Ecto neural progenitor cell (in vitro differentiated cells): Measurements from ENCODE around the gene CALR3.
"Not testable (repeated sequence)": the region's sequence is repeated elsewhere in the genome, so short reads cannot be mapped to it uniquely, and the experiment has no call there.

Experiments used
- DNase-seq: peaks from one replicate; pipeline ENCODE4 v3.0.0-alpha.2; 2018; ENCODE audit warnings: low spot score

CALR3 gene

DNA sequence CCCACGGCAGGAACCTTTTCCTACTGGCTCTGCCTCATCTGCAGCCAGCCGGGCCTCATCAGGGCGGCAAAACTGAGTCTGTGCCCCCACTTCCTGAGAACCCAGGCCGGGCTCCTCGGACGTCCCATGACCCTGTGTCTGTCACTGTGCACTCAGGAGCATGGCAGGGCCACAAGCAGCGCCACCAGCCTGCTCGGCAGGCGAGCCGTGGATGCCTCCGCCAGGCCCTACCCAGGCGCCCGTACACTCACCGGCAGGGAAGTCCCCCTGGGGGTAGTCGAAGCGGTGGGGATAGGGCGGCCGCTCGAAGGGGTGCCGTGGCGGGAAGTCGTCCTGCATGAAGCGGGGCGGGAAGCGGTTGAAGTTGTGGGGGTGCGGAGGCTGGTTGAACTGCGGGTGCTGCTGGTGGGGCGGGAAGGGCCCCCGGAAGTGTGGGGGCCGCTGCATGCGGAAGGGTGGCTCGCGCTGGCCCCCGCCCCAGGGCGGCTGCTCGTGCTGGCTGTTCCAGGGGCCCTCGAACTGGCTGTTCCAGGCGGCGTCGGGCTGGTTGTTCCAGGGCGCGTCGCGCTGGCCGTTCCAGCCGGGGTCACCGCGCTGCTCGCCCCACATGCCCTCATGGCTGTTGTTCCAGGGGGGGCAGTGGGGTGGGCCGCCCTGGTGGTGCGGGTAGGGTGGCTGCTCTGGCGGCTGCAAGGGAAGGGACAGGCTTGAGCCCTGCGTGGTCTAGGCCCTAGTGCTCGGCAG lies 29.2 kb upstream of the CALR3 start:
- DNase-seq: no peak

GRCh38 chr19:16522559-16523377 lies 26.8 kb upstream of the CALR3 start:
- DNase-seq: no peak

DNA sequence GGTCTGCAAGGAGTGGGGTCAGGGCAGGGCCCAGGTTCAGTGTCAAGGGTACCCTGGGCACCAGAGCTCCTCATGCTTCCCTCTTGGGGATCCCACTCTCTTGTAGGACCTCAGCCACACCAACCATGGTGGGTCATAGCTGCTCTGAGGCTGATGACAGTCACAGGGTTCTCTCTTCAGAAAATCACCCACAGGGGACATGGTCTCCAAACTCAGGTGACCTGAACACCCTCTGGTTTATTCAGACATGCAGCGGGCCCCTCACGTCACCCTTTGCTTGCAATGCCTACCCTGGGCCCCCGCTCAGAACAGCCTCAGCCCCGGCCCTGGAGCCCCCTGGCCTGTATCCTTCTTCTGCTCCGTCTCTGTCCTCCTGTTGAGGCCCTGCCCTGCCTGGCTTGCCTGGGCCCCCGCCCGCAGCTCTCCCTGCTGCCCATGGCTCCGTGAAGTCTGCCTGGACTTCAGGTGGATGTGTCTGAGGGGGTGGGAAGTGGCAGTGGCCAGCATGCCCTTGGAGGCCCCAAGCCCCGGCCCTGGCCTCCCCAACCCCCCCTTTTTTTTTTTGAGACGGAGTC lies 25.8 kb upstream of the CALR3 start:
- DNase-seq: no peak

- no peak for DNase-seq
These were observed 25.1 kb upstream of the CALR3 start for GRCh38 chr19:16520986-16521624.

- no peak for DNase-seq
These were observed 24.4 kb upstream of the CALR3 start for GRCh38 chr19:16520074-16520973.

GRCh38 chr19:16519230-16519687 lies 23.3 kb upstream of the CALR3 start:
- DNase-seq: no peak

DNA sequence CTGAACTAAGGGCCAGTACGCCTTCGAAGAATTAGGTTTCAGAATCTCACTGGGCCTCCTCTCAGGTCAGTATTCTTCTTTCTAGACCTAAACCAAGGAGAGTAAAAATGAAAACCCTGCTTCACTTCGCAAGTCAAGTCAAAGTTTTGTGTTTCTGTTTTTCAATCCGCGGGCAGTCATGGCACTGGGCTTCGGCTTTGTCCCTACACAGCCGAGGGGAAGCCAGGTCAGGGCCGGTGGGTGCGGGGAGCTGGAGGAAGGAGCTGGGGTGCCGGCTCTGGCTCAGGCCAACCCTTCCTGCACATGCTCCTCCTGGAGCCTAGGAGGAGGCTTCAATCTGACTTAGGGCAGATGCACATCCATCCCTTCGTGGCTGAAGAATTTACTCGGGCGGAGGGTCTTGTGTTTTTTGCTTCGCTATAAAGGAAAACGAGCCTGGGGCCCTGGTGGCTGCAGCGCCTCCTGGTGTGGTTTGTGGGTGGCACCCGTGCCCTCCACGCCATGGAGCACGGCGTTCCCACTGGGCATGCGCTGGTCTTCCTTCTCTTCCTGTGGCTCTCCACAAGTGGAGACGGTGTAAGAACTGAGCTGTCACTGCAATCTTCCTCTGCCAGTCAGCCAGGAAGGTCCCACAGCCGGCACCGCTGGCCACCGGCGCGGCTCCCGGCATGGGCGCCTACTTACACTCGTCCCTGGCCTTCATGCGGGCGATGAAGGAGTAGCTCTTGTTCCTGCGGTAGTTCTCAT lies 22.7 kb upstream of the CALR3 start:
- DNase-seq: no peak

GRCh38 chr19:16518061-16518460 lies 22.1 kb upstream of the CALR3 start:
- DNase-seq: no peak

DNA sequence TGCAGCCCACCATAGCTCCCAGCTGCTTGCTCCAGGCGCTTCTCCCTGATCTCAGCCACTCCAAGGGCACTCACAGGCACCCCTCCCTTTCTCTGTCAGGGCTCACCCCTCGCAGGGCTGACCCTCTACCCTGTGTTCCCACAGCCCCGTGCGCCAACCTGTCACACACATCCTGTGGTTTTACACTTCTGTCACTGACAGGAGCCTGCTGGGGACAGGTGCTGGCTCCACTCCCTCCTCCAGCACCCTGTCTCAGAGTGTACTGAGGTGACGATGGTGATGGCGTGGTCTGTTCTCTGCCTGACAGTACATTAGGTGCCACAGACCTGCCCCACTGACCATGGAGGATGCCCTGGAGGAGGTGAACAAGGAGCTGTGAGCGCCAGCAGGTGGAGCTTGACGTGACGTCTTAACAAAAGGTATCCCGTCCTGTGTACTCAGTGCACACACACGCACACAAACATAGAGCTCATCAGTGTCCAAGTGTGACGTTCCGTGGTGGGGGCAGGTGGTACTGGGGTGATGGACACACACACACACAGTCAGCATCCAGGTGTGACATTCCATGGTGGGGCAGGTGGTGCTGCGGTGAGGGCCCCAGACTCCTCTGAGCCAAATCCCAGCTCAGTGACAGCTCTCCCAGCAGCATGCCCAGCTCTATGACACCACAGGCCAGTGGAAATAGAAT lies 21.1 kb upstream of the CALR3 start:
- DNase-seq: no peak

DNA sequence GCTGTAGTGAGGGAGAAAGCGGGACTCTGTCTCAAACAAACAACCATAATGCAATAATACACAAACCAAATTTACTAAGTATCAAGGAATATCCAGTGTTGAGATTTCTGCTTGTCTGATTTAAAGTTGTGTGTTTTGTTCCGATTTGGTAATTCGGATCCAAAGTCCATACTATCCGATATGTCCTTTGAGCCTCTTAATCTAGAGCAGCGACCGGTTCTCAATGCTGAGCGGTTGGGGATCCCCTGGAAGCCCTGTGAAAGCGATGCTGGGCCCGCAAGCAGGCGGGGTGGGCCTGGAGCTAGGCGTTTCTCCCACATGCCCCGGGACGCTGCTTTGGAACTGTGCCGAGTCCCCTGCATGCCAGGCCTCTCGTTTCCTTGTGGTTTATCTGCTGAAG lies 20.4 kb upstream of the CALR3 start:
- no peak for DNase-seq

DNA sequence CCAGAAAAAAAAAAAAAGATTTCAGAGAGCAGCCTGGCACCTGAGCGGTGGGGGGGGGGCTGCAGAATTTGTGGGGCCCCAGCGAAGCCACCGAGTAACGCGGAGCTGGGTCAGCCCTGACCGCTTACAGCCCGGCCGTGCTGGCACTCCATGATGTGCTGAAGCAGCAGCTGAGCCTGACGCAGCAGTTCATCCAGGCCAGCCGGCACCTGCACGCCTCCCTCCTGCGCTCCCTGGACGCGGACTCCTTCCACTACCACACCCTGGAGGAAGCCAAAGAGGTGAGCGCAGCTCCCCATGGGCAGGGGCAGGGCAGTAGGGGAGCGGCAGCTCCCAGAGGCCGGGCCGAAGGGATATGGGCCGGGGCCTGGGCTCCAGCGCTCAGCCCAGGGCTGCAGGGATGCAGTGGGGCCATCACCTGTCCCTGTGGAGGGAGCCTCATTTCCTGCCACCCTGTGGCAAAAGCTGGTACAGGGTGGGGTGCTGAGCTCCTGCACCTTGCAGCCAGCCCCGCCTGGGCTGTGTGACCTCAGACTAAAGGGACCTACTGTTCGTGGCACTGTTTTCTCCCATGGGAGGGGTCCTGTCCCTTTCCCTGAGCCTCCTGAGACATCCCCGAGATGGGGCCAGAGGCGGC lies 18.5 kb upstream of the CALR3 start:
- no peak for DNase-seq

DNA sequence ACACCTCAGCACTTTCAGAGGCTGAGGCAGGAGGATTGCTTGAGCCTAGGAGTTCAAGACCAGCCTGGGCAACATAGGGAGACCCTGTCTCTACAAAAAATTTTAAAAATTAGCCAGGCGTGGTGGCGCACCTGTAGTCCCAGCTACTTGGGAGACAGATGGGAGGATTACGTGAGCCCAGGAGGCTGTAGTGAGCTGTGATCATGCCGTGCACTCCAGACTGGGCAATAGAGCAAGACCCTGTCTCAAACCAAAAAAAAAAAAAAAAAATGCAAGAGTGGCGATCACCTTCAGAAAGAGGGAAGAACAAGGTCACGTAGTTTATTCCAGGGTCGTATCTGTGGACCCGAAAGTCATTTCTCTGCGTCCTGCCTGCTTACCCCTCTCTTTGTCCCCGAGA lies 16.6 kb upstream of the CALR3 start:
- DNase-seq: not testable (repeated sequence)

- DNase-seq: no peak
These were observed 13.4 kb upstream of the CALR3 start for GRCh38 chr19:16509141-16510061.

DNA sequence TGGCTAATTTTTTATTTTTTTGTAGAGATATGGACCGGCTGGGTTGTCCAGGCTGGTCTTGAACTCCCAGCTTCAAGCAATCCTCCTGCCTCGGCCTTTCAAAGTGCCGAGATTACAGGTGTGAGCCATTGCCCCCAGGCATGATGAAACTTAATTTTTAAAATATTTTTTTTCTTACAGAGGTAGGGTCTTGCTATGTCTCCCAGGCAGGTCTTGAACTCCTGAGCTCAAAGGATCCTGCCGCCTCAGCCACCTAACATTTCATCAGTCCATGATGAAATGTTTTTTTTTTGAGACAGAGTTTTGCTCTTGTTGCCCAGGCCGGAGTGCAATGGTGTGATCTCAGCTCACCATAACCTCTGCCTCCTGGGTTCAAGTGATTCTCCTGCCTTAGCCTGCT lies 12.6 kb upstream of the CALR3 start:
- no peak for DNase-seq

DNA sequence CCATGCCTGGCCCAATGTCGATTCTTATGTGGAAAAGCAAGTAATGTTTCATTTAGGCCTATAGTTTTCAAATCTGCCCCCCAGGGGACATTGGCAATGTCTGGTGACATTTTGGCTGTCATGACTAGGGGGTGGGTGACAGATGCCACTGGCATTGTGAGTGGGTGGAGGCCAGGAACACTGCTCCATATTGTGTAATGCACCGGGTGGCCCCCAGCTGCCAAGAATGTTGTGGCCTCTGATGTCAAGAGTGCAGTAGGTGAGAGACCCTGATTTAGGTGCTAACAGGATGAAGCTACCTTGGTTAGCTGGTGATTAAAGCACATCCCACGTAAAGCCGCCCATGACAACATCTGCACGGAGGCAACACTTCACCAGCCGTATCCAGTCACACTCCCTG lies 11.0 kb upstream of the CALR3 start:
- DNase-seq: no peak

- DNase-seq: not testable (repeated sequence)
These were observed 10.2 kb upstream of the CALR3 start for GRCh38 chr19:16506161-16506560.

DNA sequence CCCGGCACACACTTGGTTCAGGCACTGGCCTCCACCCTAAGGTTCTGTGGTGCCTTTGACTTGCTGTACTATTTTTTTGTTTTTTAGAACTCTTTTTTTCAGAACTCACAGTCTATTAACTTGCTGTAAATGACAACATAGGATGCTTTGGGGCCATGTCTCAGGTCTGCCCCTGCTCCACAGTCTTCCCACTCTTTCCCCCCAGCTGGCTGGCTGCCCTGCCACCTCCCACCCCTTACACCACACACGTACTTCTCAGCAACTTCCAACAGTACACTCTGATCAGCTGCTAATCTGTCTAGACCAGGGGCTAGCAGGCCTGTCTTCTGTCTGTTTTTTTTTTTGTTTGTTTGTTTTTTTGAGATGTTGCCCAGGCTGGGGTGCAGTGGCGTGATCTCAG lies 8.3 kb upstream of the CALR3 start:
- no peak for DNase-seq

GRCh38 chr19:16497837-16498236 lies 1.9 kb upstream of the CALR3 start:
- no peak for DNase-seq

- DNase-seq: no peak
These were observed 1.1 kb upstream of the CALR3 start for GRCh38 chr19:16497042-16497441.
